Mesenchymal stem cell (in vitro differentiated cells and primary cell): Measurements from ENCODE around the gene TAS2R1.
A peak's percentile ranks its signal among the peaks of the same experiment; 100 is the strongest.

Source experiments
- DNase-seq: peaks from one replicate; pipeline ENCODE4 v3.0.0-alpha.2; 2013
- H2AFZ ChIP-seq: one replicate; pipeline ENCODE4 v1.6.1; 2013; ENCODE audit warnings: low read depth, mild to moderate bottlenecking, control low read depth, inconsistent platforms, low read length, moderate library complexity
- H2AK5ac ChIP-seq: 2 replicates; pipeline ENCODE4 v1.6.1; 2013; ENCODE audit warnings: low read length, moderate library complexity, mild to moderate bottlenecking, inconsistent platforms; ENCODE audit not compliant: severe bottlenecking
- H2BK120ac ChIP-seq: one replicate; pipeline ENCODE4 v1.6.1; 2013; ENCODE audit warnings: low read depth, mild to moderate bottlenecking, inconsistent platforms, low read length, moderate library complexity
- H2BK12ac ChIP-seq, 2 experiments: one replicate each; pipeline ENCODE4 v1.6.1; 2013; ENCODE audit warnings: inconsistent platforms in 2 of 2, low read length in 2 of 2, mild to moderate bottlenecking in 2 of 2, moderate library complexity in 2 of 2, control low read depth in 1 of 2
- H2BK15ac ChIP-seq: one replicate; pipeline ENCODE4 v1.6.1; 2013; ENCODE audit warnings: mild to moderate bottlenecking, low read depth, inconsistent platforms; ENCODE audit not compliant: poor library complexity, severe bottlenecking
- H2BK5ac ChIP-seq: 2 replicates; pipeline ENCODE4 v1.6.1; 2013; ENCODE audit warnings: low read depth, mild to moderate bottlenecking, low read length, control low read depth, inconsistent platforms; ENCODE audit not compliant: poor library complexity, severe bottlenecking
- H3K14ac ChIP-seq, 2 experiments: one replicate each; pipeline ENCODE4 v1.6.1; 2013; ENCODE audit warnings: inconsistent platforms in 2 of 2, low read length in 2 of 2, control low read depth in 1 of 2, mild to moderate bottlenecking in 1 of 2, moderate library complexity in 1 of 2
- H3K18ac ChIP-seq, 2 experiments: one replicate each; pipeline ENCODE4 v1.6.1; 2013; ENCODE audit warnings: inconsistent platforms in 2 of 2, low read length in 2 of 2, control low read depth in 1 of 2, low read depth in 1 of 2, mild to moderate bottlenecking in 1 of 2
- H3K23ac ChIP-seq, 2 experiments: one replicate each; pipeline ENCODE4 v1.6.1; 2013; ENCODE audit warnings: inconsistent platforms in 2 of 2, low read length in 2 of 2, mild to moderate bottlenecking in 2 of 2, moderate library complexity in 2 of 2, control low read depth in 1 of 2
- H3K27ac ChIP-seq: 2 replicates; pipeline ENCODE4 v1.5.1; 2013; ENCODE audit warnings: mild to moderate bottlenecking, moderate library complexity, low read length, control low read depth, inconsistent platforms; ENCODE audit not compliant: poor library complexity, severe bottlenecking
- H3K27me3 ChIP-seq, 2 experiments: 2 replicates each; pipeline versions ENCODE4 v1.6.1 to v1.7.0; 2013; ENCODE audit warnings: low read length in 2 of 2, mild to moderate bottlenecking in 2 of 2, moderate library complexity in 2 of 2, control low read depth in 1 of 2, inconsistent platforms in 1 of 2; ENCODE audit not compliant: control insufficient read depth in 1 of 2, insufficient read depth in 1 of 2
- H3K36me3 ChIP-seq, 2 experiments: 2 replicates each; pipeline versions ENCODE4 v1.6.1 to v1.7.0; 2013; ENCODE audit warnings: low read length in 2 of 2, control low read depth in 1 of 2, inconsistent platforms in 1 of 2, low read depth in 1 of 2, mild to moderate bottlenecking in 1 of 2; ENCODE audit not compliant: insufficient read depth in 2 of 2, control insufficient read depth in 1 of 2
- H3K4ac ChIP-seq, 2 experiments: one replicate each; pipeline ENCODE4 v1.6.1; 2013; ENCODE audit warnings: inconsistent platforms in 2 of 2, low read length in 2 of 2, mild to moderate bottlenecking in 2 of 2, moderate library complexity in 2 of 2, control low read depth in 1 of 2, low read depth in 1 of 2
- H3K4me1 ChIP-seq: 2 replicates; pipeline ENCODE4 v1.6.1; 2013; ENCODE audit warnings: low read depth, low read length, control low read depth; ENCODE audit not compliant: control insufficient read depth, insufficient read depth
- H3K4me2 ChIP-seq: 2 replicates; pipeline ENCODE4 v1.6.1; 2013; ENCODE audit warnings: low read length, mild to moderate bottlenecking, inconsistent platforms; ENCODE audit not compliant: poor library complexity, severe bottlenecking
- H3K4me3 ChIP-seq, 2 experiments: 2 replicates each; pipeline versions ENCODE4 v1.5.1 to v1.7.0; 2013; ENCODE audit warnings: low read length in 2 of 2, mild to moderate bottlenecking in 2 of 2, control low read depth in 1 of 2, low read depth in 1 of 2; ENCODE audit not compliant: insufficient read depth in 1 of 2
- H3K79me1 ChIP-seq: replicated peaks from 2 replicates; pipeline ENCODE4 v1.6.1; 2013; ENCODE audit warnings: mild to moderate bottlenecking, control low read depth, low read length, inconsistent platforms; ENCODE audit not compliant: poor library complexity, severe bottlenecking
- H3K9ac ChIP-seq: 2 replicates; pipeline ENCODE4 v1.7.0; 2013; ENCODE audit warnings: mild to moderate bottlenecking, low read length, moderate library complexity
- H3K9me3 ChIP-seq: 2 replicates; pipeline ENCODE4 v1.7.0; 2013; ENCODE audit warnings: mild to moderate bottlenecking, low read length; ENCODE audit not compliant: control insufficient read depth
- H4K8ac ChIP-seq: one replicate; pipeline ENCODE4 v1.6.1; 2013; ENCODE audit warnings: inconsistent platforms, mild to moderate bottlenecking, low read length, moderate library complexity
- H4K91ac ChIP-seq: one replicate; pipeline ENCODE4 v1.6.1; 2013; ENCODE audit warnings: mild to moderate bottlenecking, low read length, inconsistent platforms
- WGBS: methylation state at CpG from one replicate; pipeline ENCODE4 v1.1.7; 2013; ENCODE audit warnings: mixed read lengths; 5-methylcytosine and 5-hydroxymethylcytosine counted together

The TAS2R1 gene

GRCh38 chr5:9625286-9625685 is 4.9 kb downstream of the TAS2R1 start:
- Histone ChIP-seq H3K79me1 (no peaks in the 10 kb centered on the region), H4K91ac (no peak overlapping the region), H2BK15ac (no peak overlapping the region), H3K36me3 (no peaks in the 10 kb centered on the region), H2BK12ac (no peak overlapping the region), H3K27me3 (peaks cover 0 to 17% of the 10 kb centered on the region in 2 experiments), H2AFZ (no peak overlapping the region), H3K9ac (no peak overlapping the region), H3K18ac (no peak overlapping the region), H3K14ac (no peak overlapping the region), H4K8ac (no peak overlapping the region), H2AK5ac (no peak overlapping the region), H2BK5ac (no peak overlapping the region), H3K4me1 (peaks cover 6% of the 10 kb centered on the region), H2BK120ac (no peak overlapping the region), H3K23ac (no peak overlapping the region), H3K4ac (no peak overlapping the region), H3K9me3 (no peaks in the 10 kb centered on the region), H3K4me2 (no peak overlapping the region), H3K27ac (no peak overlapping the region), H3K4me3 (no peak overlapping the region)
- 96% methylated on average over 3 of the region's 5 CpGs for WGBS
- DNase-seq: no peak

- H2BK5ac ChIP-seq: no peak overlapping the region
- DNase-seq: peak; percentile 10
- no peak overlapping the region for H3K14ac ChIP-seq
- no peak overlapping the region for H3K9ac ChIP-seq
- no peak overlapping the region for H4K91ac ChIP-seq
- WGBS: 67% methylated on average over 4 of the region's 5 CpGs
- peak overlapping the region; percentile 37 for H2AK5ac ChIP-seq
- no peak overlapping the region for H3K4me3 ChIP-seq
- no peak overlapping the region for H3K4me2 ChIP-seq
- no peak overlapping the region for H3K23ac ChIP-seq
- H2AFZ ChIP-seq: no peak overlapping the region
- peaks cover 6% of the 10 kb centered on the region for H3K4me1 ChIP-seq
- H3K79me1 ChIP-seq: no peaks in the 10 kb centered on the region
- H2BK12ac ChIP-seq: no peak overlapping the region
- peak overlapping the region; percentile 61 for H4K8ac ChIP-seq
- H2BK15ac ChIP-seq: no peak overlapping the region
- H2BK120ac ChIP-seq: no peak overlapping the region
- no peak overlapping the region for H3K27ac ChIP-seq
- peaks cover 0 to 17% of the 10 kb centered on the region in 2 experiments for H3K27me3 ChIP-seq
- peak overlapping the region in 1 of 2 experiments; percentile 47 for H3K18ac ChIP-seq
- no peaks in the 10 kb centered on the region for H3K36me3 ChIP-seq
- H3K4ac ChIP-seq: peak overlapping the region in 1 of 2 experiments; percentile 61
- no peaks in the 10 kb centered on the region for H3K9me3 ChIP-seq
These were observed 5.8 kb downstream of the TAS2R1 start for GRCh38 chr5:9624196-9624947.

GRCh38 chr5:9623661-9624060 is 6.5 kb downstream of the TAS2R1 start:
- Histone ChIP-seq H3K9ac (no peak overlapping the region), H2BK15ac (no peak overlapping the region), H4K91ac (no peak overlapping the region), H3K79me1 (no peaks in the 10 kb centered on the region), H3K27me3 (peaks cover 0 to 18% of the 10 kb centered on the region in 2 experiments), H3K4ac (no peak overlapping the region), H2AK5ac (no peak overlapping the region), H3K27ac (no peak overlapping the region), H3K9me3 (no peaks in the 10 kb centered on the region), H2BK5ac (no peak overlapping the region), H3K23ac (no peak overlapping the region), H2BK12ac (peak overlapping the region in 1 of 2 experiments; percentile 14), H3K36me3 (no peaks in the 10 kb centered on the region), H2AFZ (no peak overlapping the region), H3K4me3 (no peak overlapping the region), H2BK120ac (no peak overlapping the region), H3K14ac (no peak overlapping the region), H4K8ac (no peak overlapping the region), H3K18ac (no peak overlapping the region), H3K4me2 (no peak overlapping the region), H3K4me1 (peaks cover 6% of the 10 kb centered on the region)
- 99% methylated on average over 3 of the region's 4 CpGs for WGBS
- DNase-seq: no peak

GRCh38 chr5:9622971-9623421 is 7.2 kb downstream of the TAS2R1 start:
- Histone ChIP-seq H2AFZ (no peak overlapping the region), H3K27me3 (peaks cover 0 to 24% of the 10 kb centered on the region in 2 experiments), H3K4me3 (no peak overlapping the region), H2BK15ac (no peak overlapping the region), H2BK120ac (no peak overlapping the region), H3K79me1 (no peaks in the 10 kb centered on the region), H3K4me2 (no peak overlapping the region), H3K36me3 (no peaks in the 10 kb centered on the region), H3K4ac (peak overlapping the region in 1 of 2 experiments; percentile 26), H3K23ac (no peak overlapping the region), H2BK12ac (peak overlapping the region; percentile 29 to 91), H3K9ac (no peak overlapping the region), H3K18ac (peak overlapping the region; percentile 40 to 67), H2AK5ac (no peak overlapping the region), H4K91ac (no peak overlapping the region), H4K8ac (no peak overlapping the region), H2BK5ac (no peak overlapping the region), H3K27ac (peak overlapping the region; percentile 33), H3K14ac (no peak overlapping the region), H3K9me3 (no peaks in the 10 kb centered on the region), H3K4me1 (peaks cover 6% of the 10 kb centered on the region)
- 55% methylated on average over 5 of the region's 5 CpGs for WGBS
- peak; percentile 79 for DNase-seq
